ENCODE data around the gene OSCP1.

The OSCP1 gene

DNA sequence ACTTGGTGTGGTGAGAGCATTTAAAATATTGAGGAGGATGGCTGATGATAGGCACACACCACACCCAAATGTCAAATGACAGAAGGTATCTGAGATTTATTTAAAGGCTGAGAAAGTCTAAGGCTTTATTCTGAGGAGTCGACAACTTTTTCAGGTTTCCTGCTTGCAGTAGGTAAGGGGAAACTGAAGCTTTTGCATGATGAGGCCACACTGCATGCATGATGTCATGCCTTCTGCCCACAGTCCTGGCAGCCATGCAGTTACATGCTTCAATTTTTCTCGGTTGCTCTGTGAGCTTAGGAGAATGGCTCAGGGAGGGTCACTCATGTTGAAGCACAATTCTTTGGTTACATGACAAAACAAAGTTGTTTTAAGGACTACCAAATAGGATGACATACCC, 7.0 kb downstream of the OSCP1 start:
- no peak for DNase-seq

DNA sequence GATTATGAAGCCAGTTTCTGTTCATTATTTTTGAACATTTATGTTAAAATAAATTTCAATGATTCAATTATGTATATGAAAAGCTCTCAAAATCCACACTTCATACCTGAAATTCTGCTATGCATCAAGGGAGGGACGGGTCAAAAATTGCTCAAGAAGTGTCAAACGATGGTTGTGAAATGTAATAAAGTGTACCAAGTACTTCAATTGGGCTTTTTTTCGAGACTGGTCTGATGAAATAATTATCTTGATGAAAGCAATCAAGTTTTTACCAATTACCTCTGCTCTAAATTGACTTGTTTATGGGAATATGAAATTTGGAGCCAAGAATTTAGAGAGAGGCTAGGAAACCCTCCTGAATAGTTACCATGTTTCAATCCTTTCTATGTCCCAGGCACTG, 7.9 kb downstream of the OSCP1 start:
- no peak for DNase-seq

DNA sequence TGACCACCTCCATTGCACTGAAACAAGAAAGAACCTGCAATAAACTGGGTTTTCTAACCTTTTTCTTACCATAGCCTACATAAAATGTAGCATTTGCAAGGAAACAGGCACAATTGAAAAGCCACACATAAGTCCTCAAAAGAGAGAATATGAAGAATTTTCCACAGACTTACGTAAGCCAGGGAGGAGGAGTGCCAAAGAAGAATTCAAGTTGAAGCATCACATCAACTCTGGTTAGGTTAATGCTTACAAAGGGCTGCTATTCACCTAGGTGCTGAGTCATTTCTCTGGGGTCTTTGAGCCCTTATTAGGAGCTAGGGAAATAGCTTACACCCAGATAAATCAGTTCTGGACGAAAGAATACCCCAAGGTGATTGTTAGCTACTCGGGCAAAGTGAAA, 9.6 kb downstream of the OSCP1 start:
- no peak for DNase-seq

DNA sequence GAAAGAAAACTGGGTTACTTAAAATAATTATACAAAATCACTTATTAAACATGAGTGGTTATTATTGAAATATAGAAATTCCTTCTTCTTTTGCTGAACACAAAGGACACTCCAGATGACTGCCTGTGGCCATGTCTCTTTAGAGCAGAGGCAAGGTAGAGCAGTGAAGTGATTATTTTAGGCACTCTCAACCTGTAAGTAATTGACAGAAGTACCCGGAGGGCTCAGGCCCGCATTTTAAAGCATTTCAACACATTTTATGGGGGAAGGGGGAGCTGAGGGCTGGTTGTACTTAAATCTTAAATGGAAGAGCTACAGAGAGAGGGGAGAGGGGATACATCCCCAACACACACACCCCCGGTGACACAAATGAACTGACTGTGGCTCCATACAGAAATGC, 10.2 kb downstream of the OSCP1 start:
- no peak for DNase-seq

DNA sequence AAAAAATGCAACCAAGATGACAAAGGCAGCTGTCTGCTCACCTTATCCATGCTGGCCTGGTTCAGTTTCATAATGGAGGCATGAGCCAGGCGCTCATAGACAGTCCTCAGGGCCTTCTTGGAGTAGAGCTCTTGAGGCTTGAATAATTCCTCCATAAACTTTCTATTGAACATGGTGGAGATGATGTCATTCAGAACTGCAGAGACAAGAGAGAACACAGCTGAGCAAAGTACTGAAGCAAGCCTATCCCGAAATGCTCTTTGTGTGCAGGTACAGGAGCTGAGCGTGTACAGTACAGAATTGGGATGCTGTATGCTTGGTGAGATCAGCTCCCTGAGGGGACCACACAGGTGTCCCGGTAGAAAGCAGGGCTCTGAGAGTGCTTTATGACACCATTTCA, 11.5 kb downstream of the OSCP1 start:
- no peak for DNase-seq

DNA sequence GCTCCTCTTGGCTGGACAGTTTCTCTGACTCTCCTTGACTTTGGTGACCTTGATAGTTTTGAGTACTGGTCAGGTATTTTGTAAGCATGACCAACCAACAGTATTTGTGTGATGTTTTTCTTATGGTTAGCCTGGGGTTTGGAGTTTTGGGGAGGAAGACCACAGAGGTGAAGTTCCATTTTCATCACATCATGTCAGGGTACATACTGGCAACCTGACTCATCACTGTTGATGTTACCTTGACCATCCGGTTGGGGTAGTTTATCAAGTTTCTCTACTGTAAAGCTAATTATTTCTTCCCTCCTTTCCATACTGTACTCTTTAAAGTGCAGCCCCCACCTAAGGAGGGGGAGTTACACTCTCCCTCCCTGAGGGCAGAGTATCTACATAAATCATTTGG, 13.4 kb downstream of the OSCP1 start:
- DNase-seq = no peak

DNA sequence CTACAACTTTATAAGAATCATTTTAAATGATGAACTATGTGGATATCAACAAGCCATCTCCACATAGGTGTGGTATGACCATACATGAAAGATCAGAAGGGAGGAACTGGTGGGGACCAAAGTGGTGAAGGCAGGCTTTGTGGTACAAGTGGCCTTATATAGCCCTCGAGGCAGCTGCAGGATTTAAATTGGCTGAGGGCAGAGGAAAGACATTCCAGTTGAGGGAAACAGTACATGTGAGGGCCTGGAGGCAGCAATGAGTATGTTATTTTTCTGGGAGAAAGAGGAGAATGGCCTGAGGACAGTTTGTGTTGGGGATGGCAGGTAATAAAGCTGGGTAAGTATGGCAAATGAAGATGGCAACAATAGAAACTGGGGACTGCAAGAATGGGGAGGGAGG, 17.1 kb downstream of the OSCP1 start:
- DNase-seq = no peak

DNA sequence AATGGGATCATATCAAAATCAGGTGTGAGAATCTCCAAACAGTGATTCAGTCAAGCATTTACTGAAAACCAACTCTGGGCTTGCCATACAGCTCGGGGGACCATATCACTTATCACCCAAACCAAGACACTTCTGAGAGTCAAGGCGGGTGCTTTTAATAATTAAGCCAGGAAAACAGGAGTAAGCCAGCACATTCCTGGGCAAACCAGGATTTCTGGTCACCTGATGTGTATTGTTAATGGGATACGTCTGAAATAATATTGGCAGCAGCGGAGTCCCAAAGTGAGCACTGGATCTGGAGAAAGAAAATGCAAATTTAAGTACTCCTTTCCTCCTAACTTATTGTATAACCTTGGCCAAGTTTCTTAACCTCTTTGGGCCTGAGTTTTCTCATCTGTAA, 17.6 kb downstream of the OSCP1 start:
- DNase-seq = no peak

DNA sequence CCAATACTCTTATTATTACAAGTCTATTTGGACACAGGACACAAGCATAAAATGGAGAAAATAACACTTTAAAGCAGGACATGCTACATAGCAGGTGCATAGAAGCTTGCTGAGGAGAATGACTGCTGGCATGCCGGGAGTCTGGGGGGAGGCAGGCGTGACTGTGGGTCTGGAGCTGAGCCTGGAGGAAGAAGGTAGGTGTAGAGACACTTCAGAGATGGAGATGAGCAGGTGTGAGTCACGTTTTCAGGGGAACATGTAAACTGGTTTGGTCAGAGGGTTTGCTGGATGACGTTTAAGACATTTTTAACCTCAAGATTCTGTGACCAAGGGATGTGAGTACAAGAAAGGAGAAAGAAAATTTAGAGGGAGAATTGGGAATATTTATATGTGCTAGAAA, 24.5 kb downstream of the OSCP1 start:
- DNase-seq = no peak

DNA sequence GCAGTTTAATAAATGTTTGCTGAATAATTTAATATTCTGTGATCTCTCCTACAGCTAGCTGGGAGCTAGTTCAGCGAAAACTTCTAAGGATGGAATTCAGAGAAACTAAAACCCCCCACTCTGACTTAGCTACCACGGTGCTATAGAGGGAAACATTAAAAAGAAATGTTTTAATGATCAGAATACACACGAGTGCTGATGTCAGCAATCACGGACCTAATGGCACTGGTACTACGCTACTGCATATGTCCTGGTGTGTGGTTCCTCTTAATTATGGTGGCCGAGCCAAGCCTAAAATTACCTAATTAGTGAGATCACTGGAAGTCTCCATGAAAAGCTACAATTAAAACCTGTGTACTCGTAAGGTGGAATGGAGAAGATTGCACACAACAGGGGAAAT, 28.6 kb downstream of the OSCP1 start:
- no peak for DNase-seq

DNA sequence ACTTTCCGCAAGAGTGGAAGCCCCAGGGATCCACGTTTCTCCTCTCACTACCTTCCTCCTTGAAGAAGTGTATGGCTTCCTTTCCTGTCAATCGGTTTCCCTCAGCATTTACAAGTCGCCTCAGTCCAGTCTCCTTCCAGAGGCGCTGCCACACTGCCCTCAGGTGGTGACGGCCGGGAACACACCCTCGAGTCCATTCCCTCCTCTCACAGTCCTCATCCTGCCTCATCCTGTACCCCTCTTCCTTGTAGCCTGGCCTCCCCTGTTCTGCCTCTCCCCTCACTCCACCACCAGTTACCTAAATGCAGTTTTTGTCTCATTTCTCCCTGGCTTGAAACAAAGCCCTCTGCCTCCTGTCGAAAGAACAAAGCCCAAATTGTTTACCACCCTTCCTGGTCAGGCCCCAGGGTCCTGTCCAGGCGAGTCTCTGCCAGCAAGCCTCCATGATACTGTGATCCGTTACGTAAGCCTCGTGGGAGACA, 29.4 kb downstream of the OSCP1 start:
- peak; percentile 93 for DNase-seq

DNA sequence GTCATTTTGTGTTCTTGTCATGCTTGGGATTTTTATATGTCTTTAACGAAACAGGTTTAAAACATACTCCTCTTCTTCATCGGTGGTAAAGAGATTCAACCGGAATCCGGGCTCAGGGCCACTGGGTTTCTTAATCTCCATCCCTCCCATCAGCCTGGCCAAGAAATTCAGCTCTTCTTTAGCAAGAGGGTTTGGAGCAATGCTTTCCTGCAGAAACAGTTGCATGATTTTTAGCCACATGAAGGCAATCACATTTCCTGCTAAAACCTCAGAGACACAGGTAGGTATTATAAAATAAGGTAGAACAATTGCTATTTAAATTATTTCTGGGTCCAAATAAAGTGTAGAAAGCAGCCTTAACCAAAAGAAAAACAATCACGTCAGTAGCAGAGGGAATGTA, 29.8 kb downstream of the OSCP1 start:
- no peak for DNase-seq

DNA sequence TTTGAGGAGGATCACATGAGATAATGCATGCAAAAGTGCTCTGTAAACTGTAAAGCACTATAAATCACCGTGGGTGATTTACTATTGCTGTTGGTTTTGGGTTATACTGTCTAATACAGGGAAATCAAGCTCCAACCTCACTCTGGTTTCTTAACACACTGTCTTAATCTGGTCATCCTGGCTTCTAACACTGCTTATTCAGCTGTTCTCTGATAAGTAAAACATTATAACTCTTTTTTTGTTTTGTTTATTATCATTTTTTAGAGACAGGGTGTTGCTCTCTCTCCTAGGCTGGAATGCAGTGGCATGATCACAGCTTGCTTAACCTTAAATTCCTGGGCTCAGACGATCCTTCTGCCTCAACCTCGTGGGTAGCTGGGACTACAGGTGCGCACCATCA, 30.7 kb downstream of the OSCP1 start:
- DNase-seq = no peak

DNA sequence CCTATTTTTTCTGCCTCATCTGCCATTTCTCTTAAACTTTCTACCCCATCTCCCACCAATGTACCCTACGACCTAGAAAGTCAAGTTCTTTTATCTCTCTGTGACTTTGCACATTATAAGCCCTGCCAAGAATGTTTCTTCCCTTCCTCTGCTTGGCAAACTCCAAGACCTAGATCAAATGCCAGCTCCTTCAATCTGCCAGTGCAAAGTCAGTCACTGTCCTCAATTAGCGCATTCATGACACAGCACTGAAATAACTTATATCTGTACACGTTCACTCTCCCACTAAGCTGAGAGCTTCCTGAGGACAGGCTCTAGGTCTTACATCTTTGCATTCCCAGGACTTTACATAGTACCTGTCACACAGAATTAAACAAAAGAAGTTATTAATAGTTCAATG, 31.1 kb downstream of the OSCP1 start:
- DNase-seq = no peak

DNA sequence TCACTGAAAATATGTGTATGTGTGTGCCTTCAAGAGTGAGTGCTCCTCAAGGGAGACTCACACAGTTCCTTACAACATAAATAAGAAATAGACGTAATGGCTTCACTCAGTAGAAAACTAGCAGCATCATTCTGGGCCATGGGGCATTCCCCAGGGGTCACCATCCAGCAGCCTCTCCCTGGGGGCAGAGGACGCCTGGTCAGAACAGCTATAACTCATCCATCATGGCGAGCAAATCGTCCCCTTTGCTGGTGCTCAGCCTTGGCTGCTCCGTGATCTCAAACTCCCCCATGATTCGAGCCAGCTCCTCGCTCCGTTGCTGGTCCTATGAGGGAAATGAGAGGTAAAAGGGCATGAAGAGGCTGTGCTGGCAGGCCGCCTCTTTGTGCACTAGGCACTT, 32.3 kb downstream of the OSCP1 start:
- no peak for DNase-seq

DNA sequence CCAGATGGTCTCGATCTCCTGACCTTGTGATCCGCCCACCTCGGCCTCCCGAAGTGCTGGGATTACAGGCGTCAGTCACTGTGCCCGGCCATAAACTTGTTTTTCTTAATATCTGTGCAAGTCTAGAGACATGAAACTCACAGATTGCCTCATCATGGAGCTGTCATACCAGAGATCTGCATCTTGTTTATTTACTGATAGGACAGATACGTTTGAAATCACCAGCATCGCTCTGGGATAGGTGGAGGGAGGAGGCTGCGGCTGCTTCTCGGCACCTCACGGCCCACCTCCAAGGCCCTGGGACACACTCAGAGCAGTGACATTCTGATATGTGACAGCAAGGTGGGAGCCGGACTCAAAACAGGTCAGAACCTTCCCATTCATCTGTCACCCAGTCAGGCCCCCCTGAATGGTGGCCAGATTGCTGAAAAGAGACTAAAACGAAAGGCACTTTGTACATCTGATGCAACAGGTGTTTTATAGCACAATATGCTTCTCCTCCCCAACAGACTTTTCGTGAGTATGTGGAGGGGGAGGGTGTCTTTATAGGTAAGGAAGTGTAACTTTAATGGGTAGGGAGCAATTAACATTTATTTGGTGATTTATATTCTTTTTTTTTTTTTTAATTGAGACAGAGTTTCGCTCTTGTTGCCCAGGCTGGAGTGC, 34.5 kb downstream of the OSCP1 start:
- no peak for DNase-seq

DNA sequence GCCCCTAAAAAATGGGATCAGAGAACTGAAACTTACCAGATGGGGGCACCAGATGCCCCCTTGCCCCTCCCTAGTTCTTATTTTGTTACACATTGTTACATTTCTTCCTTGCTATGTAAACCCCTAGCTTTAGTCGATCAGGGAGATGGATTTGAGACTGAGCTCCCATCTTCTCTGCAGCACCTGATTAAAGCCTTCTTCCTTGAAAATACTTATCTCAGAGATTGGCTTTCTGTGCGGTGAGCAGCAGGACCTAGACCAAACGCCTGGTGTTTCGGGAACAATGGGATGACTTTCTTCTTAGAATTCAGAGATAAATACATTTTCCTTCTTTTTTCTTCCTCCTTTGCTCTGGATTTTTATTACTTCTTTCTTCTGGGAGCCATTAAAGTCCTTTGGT, 35.9 kb downstream of the OSCP1 start:
- DNase-seq = no peak

DNA sequence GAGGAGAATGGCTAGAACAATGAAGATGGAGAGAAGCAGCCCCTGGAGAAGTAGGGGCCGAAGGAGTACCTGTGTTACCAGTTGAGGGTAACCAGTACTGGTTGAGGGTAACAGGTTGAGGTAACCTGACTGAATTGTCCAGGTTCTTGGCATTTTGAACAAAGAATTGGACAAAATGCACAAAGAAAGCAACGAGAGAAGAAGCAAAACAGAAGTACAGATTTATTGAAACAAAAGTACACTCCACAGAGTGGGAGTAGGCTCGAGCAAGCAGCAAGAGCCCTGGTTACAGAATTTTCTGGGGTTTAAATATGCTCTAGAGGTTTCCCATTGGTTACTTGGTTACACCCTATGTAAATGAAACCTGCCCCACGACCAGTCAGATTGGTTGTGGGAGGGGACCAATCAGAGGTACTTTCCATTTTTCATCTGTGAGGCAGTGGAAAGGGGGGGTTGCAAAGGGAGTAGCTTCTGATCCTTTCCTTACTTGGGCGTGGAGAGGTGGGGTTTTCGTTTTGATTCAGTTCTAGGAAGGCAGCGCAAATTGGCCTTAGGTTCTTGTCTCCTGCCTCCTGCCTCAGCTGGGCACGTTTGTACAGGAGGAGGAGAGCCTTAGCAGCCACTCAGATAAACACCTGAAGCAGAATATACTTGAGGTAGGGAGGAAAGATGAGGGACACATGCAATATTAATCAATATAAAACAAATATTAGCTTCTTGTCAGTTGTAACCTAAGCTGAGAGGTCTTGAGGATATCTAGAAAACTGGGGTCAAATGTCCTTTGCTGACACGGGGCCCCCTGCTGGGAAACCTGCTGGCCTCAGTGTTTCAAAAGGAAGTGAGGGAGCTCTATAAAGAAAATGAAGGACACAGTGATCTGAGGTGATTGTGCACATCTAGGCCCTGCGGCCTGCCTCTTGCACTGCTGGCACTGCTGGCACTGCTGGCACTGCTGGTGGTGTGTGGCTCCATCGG, 38.3 kb downstream of the OSCP1 start:
- DNase-seq = peak; percentile 63

DNA sequence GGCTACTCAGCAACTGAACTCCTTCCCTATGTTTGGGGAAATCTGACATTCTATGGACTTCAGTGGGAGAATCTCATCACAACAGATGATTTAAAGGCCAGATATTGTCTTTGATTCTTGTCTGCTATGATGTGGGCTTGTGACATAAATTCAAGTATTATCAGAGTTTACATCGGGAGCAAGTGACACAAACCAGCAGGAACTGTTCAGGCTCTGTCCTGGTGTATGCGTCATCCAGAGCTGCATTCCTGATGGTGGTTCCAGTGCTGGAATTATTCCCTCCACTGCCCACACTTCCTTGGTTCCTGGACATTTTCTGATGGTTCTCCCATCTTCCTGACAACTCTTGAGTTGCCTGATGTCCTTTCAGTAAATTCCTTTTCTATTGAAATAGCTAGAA, 41.8 kb downstream of the OSCP1 start:
- DNase-seq = no peak

DNA sequence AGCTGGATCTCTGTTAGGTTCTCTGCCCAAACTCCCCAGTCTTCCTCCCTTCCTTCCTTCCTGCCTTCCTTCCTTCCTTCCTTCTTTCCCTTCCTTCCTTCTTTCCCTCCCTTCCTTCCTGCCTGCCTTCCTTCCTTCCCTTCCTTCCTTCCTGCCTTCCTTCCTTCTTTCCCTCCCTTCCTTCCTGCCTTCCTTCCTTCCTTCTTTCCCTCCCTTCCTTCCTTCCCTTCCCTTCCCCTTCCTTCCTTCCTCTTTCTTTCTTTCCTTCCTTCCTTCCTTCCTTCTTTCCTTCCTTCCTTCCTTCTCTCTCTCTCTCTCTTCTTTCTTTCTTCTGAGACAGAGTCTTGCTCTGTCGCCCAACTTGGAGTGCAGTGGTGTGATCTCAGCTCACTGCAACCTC, 43.8 kb downstream of the OSCP1 start:
- no peak for DNase-seq

DNA sequence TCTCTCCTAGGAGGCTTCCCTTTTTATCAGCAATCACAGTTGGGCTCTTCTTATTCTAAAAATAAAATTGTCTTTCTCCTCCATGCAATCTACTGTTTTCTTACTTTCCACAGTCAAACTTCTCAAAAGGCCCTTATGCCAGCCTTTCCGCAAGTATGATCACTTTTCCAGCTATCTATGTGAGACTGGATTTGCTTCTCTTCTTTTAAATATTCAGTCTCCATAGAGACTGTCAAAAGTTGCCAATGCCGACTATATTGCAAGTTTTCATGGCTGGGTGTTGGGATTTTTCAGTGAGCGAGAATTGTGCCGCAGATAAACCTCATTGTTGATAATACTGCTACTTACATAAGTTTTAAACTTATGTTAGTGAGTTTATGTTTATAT, 47.8 kb downstream of the OSCP1 start:
- DNase-seq = no peak

DNA sequence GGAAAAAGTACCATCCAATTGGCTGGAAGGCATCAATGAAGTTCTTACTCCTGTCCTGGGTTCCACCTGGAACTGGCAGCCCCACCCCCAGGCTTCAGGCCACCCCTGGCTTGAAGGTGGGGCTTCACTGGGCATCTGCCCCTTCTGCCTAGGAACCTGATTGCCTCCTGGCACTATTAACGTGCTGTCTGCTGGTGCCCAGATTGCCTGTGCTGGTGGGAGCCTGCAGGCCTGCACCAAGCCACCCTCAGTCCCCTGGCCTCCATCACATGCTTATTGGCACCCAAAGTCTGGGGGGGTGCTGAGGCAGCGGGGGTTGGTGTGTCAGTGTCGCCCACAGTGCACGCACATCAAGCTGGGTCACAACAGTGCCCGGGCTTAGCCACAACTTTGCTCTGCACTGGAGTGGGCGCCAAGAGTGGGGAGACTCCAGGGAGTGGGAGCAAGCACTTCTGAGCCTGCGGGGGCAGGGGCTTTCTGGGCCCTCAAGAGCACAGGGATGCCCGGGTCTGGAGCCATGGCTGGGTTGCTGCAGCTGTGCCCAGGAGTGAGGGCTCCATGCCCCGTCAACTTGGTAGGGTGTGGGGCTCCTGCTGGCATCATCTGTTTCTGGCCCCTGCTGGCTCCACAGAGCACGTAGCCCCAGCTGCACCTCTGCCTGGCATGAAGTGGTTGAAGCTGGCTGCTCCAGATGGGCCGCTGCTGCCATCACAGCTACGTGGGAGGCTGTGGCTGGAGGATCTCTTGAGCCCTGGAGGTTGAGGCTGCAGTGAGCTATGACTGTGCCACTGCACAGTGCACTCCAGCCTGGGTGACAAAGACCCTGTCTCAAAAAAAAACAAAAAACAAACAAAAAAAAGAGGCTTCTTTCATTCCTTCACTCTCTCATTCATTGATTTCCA, 48.4 kb downstream of the OSCP1 start:
- DNase-seq = no peak

All from stimulated activated CD4-positive, alpha-beta T cell treated with anti-CD3 and anti-CD28 coated beads, Interleukin-15, amount 100 ng/mL, for 24 hours (primary cell).